ENCODE data around the gene SGMS1.
"Not testable (repeated sequence)": the region's sequence is repeated elsewhere in the genome, so short reads cannot be mapped to it uniquely, and the experiment has no call there.

GRCh38 chr10:50355693-50356480, 267.9 kb downstream of the SGMS1 start:
- TF ChIP-seq POLR2A (IDR thresholded peaks at IDR 0.05; ENCODE audit: low read depth, low read length); POLR2AphosphoS5 (IDR thresholded peaks at IDR 0.05; ENCODE audit: low read depth, low read length); TAF1 (IDR thresholded peaks at IDR 0.05; ENCODE audit: borderline replicate concordance, low read depth, low read length): not testable (repeated sequence)
